ENCODE results near the gene SMC6.
A peak's percentile ranks its signal among the peaks of the same experiment; 100 is the strongest.

The SMC6 gene

GRCh38 chr2:17762451-17762850 is 8.8 kb upstream of the SMC6 start:
- no peak for DNase-seq (ENCODE audit: low spot score)

GRCh38 chr2:17759805-17760204 is 6.2 kb upstream of the SMC6 start:
- no peak for DNase-seq (ENCODE audit: low spot score)

DNA sequence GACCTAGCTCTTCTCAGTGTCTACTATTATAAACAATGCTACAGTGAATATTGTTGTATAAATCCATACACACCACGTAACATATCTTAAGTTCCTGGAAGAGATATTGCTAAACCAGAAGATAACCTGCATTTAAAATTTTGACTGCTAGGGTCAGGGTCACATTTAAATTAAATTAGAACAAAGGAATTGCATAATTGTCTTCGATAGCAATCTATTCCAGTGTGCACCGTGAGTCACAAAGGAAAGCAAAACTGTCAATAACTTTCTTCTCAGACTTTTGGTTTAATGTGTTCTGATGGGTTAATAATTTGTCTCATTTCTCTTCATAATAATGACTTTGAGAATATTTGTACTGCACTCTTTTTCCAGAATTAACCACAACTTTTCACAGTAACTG is 4.5 kb upstream of the SMC6 start:
- no peak for DNase-seq (ENCODE audit: low spot score)

DNA sequence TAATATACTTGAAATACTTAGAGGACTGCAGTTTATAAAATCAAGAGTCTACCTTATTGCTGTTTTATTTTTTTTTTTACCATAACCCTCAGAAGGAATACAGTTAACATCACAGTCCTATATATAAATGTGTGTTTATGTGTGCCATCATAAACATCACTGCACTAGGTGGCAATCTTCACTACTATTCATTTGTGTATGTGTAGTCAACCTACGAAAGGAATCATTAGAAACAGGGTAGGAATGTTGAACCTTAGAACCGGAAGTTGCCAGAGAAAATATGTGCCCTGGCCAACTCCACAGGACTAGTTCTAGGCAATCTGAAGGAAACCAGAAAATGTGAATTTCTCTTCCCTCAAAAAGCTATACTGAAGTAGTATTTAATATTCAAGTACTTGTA is 3.7 kb upstream of the SMC6 start:
- DNase-seq (ENCODE audit: low spot score), result no peak

DNA sequence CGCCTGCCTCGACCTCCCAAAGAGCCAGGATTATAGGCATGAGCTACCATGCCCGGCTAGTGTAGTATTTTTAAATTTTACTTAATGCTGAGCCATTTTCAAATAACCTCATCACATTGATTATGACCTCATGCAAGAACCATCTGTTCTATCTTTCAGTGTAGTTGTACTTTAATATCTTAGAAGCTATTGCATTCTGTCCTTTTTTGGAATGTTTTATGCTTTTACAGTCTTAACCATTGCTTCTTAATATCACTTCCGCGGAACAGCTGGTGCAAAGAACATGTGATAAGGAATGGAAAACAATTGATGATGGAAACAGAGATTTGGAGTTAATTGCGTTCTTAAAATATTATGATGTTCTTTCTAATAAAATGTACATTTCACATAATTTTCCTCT is 3.1 kb upstream of the SMC6 start:
- DNase-seq (ENCODE audit: low spot score), result no peak

DNA sequence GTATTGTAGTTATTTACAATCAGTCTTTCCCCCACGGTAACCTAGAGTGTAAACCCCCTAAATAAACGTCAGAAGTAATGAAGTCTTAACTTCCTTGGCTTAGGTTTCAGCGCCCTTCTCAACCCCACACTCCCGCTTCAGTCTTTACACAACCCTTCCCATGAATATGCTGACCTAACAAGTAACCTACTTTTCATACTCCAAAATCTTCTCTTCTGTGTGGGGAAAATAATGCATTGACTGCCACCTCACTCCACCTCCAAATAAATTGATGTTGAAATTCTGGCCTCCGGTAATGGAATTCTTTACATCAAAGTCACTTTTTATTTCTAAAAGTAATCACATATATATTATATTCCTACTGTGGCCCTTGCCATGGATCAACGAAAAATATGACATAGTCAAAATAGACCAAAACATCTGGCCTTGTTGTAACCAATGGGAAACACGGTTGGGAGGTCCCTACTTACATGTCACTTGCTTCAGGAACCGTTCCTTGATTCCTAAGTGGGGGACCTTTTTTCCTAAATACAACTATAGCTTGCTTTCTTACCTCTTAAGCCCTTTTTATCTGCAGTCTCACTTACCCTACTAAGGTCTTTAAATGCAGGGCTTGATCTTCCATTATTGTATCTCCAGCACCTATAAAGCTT is 1.3 kb upstream of the SMC6 start:
- peak; percentile 6 for DNase-seq (ENCODE audit: low spot score)

DNA sequence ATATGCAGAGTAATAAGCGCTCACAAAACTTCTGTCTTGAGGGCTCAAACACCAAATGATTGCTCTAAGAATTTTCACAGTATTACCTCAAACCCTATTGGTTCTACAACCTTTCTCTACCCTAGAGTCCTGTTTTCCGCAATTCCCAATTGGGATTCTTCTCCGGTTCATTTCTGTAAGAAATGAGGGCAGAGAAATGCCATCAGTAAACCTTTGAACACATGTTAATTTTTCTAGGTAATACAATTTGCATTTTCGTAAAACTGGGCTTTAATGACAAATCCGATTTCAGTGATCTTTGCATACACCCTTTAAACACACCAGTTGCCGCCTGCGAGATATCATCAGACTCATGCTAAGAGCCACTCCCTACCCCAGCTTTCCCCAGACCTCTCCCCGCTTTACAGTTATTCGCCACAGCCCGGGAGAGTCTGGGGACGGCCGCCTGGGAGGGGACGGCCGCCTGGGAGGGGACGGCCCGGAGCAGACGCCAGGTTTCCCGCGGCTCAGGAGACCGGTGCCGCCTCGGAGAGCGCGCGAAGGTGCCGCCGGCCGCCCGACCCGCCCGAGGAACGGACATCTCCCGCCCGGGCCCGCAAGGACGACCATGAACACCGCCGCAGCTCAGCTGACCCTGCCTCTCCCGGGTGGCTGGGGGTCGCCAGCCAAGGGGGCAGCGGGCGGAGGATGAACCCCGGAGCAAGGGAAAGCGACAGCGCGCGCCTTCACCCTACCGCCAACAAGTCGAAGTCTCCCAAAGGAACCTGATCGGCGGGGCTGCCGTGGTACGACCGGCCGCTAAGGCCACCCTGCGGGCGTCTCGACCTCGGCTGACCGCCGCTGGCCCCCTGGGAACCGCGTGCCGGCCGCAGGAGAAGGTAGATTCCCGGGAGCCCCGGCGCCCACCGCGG is 463 bp downstream of the SMC6 start:
- peak; percentile 56 for DNase-seq (ENCODE audit: low spot score)

GRCh38 chr2:17752246-17752645 is 1.4 kb downstream of the SMC6 start:
- DNase-seq (ENCODE audit: low spot score), result no peak

DNA sequence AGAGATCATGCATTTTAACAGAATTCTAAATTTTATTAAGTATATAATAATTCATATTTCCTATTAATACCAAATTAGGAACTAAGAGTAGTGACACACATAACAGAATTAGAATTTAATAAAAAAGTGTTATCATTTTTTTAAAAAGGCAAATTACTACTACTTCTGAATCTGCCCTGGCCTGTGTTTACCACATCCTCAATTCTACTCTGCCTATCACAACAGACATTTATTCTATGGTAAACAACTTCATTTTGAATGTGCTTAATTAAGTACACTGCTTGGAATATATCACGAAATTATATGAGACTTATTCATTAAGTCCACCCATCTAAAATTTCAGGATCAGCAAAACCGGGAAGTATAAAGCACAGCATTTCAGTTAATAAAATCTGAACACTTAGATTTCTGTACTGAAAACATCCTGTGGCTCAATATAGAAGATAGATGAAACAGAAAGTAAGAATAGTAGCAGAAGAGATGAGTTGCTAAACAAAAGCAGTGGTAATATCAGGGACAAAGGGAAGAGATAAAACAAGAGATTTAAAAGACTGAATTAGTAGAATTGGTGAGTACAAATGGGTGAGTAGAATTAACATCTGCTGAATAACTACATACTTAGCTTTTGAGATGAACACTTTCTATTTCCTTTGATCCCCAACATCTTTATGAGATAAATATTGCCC is 3.7 kb downstream of the SMC6 start:
- no peak for DNase-seq (ENCODE audit: low spot score)

DNA sequence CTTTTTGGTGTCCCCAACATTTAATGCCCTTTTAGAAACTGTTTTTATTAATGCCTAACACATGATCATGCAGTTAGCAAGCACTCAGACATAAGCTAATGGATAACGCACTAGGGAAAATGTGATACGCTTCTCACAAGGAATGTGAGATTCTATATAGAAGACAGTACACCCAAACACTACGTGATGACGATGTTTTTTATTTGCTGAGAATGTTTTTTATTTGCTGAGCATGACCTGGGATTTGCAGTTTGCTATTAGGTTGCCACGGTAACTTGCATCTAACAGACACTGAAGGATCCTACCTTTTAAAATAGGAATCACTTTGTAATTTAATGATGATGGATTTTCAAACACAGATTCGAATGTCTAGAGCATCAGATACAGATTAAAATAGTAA is 4.9 kb downstream of the SMC6 start:
- no peak for DNase-seq (ENCODE audit: low spot score)

GRCh38 chr2:17747684-17748452 is 5.7 kb downstream of the SMC6 start:
- DNase-seq (ENCODE audit: low spot score), result no peak

DNA sequence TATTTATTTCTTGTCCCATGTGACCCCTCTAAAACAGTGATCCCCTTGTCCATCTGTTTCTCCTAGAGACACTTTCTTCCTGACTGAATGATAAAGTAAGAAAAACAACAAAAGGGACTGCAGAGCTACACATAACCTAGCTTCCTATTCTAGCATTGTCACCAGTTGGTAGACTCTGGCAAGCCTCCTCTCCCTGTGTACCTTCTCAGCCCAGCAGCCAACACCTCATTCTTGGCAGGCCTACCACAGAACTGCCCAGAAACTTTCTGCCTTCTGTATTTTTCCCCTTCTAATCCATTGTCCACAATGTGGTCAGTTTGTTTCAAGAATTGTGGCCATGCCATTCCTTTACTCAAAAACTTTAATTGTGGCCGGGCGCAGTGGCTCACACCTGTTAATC is 13.4 kb downstream of the SMC6 start:
- no peak for DNase-seq (ENCODE audit: low spot score)

- no peak for DNase-seq (ENCODE audit: low spot score)
Observed at GRCh38 chr2:17736989-17737388, 16.6 kb downstream of the SMC6 start.

DNA sequence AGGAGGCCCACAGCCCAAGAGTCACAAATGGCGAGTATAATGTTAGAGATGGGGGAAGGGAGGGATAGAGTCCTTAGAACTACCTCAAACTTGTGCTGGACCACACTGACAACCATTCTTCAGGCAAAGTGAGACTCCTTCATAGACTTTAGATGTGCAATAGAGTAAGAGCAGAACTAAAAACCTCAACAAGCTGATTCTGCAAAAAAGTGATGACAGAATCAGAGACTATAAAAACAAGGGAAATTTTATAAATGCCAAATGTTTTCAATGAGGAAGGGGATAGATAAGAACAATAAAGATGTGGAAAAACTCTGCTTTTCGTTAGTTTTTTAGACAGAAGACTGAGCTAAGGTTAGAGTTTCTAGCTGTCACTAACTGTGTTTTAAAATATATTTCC is 17.7 kb downstream of the SMC6 start:
- DNase-seq (ENCODE audit: low spot score), result no peak

- DNase-seq (ENCODE audit: low spot score), result no peak
Observed at GRCh38 chr2:17733599-17733998, 20.0 kb downstream of the SMC6 start.

- DNase-seq (ENCODE audit: low spot score), result no peak
Observed at GRCh38 chr2:17729880-17730279, 23.7 kb downstream of the SMC6 start.

DNA sequence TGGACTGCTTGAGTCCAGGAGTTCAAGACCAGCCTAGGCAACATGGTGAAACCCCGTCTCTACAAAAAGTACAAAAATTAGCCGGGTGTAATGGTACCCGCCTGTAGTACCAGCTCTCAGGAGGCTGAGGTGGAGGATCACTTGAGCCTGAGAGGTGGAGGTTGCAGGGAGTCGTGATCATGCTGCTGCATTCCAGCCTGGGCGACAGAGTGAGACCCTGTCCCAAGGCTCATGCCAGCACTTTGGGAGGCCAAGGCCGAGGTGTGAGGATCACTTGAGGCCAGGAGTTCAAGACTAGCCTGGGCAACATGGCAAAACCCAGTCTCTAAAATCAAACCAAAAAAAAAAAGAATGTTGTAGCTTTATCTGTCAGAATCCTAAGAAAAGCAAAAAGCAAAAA is 25.4 kb downstream of the SMC6 start:
- no peak for DNase-seq (ENCODE audit: low spot score)

DNA sequence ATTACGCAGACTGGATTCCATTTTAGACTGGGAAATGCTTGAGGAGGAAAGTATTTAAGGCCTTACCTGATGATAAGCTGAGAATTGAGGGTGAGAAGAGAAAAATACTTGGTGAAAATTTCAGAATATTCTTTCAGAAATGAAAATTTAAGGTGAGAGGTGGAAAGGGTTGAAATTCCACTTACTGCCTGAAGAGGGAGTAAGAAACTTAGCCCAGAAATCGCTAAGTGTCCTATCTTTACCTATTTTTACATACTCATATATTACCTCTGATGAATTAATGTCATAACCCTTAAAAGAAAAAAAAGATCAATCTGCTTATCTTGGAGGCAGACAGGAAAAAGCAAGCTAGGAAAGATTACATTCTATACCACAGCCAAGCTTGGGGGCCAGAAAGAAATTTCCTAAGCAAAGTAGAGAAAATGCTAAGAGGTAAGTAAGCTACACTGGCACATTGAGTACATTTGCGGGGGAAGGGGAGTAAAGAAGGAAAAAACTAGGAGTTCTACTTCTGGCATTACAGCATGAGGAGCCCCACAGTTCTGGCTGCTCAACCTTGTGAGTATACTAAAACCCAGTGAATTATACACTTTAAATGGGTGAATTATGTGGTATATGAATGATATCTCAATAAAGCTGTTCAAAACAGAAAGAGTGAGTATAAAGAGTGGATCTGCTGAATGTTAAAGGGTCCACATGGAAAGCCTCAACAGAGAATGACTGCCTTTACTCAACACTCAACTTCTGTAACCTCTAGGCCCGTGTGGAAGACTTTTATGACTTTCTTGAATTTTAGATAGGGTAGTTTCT is 33.8 kb downstream of the SMC6 start:
- DNase-seq (ENCODE audit: low spot score), result no peak

- DNase-seq (ENCODE audit: low spot score), result no peak
Observed at GRCh38 chr2:17718689-17719088, 34.9 kb downstream of the SMC6 start.

GRCh38 chr2:17717666-17718065 is 35.9 kb downstream of the SMC6 start:
- DNase-seq (ENCODE audit: low spot score), result no peak

DNA sequence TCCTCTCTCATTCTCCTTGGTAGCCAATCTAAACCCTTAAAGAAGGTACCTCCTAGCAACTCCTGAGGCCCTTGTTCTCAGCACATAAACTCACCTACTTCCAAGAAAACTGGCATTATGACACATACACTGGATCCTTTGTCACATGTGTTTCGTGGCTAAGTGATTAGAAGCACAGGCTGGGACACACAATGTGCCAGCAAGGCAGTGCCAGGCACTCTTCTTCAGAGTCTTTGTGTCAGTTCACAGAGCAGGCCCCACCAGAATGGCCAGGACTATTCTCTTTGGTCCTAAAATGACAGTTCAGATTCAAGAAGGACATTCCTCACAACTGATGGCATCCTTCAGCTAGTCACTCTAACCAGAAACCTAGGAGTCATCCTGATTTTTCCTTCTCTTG is 40.3 kb downstream of the SMC6 start:
- no peak for DNase-seq (ENCODE audit: low spot score)

Measured in LoVo (cell line).